Right kidney (tissue), 1 donor: ENCODE results near the gene LNPEP.
A peak's percentile ranks its signal among the peaks of the same experiment; 100 is the strongest.

ENCODE experiments used
- DNase-seq: peaks from one replicate; pipeline ENCODE4 v3.0.0-alpha.2; 2016

The LNPEP gene

GRCh38 chr5:96957254-96958049 is 21.6 kb downstream of the LNPEP start:
- DNase-seq: no peak

DNA sequence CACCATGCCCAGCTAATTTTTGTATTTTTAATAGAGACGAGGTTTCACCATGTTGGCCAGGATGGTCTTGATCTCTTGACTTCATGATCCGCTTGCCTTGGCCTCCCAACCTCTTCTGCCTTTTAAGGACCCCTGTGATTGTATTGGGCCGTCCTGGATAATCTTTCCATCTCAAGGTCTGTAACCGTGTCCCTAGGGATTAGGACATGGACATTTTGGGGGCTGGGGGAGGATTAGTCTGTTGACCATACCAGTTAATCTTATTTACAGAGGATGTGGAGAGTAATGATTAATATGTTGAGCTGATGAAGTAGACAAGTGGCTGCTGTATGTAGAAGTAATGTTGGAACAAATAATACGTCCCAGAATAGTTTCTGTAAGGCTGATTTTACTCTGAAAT is 23.1 kb downstream of the LNPEP start:
- no peak for DNase-seq

DNA sequence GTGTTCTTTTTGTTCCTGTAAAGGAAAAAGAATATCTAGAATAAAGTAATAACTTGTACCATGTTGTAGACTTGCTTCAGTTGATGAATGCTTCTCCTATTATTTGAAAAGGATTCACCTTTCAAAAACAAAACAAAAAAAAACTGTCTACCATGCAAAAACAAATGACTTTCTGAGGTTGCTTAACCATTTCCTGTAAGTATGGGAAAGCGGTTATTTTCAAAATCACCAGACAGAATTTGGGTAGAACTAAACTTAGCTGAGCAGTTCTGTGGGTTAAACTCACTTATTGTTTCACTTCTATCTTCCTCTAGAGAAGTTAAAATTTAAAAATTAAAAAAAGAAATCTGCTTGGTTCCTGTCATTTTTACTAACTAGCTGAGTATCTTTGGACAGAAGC is 25.2 kb downstream of the LNPEP start:
- DNase-seq: no peak

DNA sequence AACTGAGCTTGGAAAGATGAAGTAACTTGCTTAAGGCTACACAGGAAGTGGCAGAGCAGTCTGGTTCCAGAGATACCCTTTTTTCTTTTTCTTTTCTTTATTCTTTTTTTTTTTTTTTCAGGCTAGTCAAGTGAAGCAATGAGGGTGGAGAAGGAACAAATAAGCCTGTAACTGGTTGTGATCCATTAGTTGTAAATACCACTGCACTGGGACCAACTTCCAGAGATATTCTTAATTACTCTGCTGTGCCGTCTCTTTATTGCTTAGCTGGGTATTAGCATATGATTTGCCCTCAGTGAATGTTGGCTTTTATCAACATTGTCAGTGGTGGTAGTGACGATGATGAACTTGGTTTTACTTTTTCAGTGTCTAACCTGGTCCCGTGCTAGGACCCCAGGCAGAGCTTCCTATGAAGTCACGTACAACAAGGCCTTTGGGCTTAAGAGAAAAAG is 26.7 kb downstream of the LNPEP start:
- DNase-seq: no peak

DNA sequence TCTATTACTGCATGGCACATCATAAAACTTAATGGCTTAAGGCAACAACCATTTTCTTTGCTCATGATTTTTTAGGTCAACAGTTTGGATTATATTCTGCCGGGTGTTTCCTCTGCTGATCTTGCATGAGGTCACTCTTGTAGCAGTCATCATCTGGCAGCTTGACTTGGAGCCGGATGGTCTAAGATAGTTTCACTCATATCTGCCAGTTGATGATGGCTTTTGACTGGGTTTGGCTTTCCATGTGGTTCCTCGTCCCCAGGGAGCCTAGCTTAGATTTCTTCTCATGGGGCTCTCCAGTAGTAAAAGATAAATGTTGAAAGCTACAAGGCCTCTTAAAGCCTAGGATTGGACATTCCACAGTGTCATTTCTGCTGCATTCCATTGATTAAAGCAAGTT is 27.4 kb downstream of the LNPEP start:
- no peak for DNase-seq

- no peak for DNase-seq
Measured at GRCh38 chr5:96966801-96967200, 30.9 kb downstream of the LNPEP start.

- DNase-seq: no peak
Measured at GRCh38 chr5:96967400-96967799, 31.5 kb downstream of the LNPEP start.

GRCh38 chr5:96968074-96968473 is 32.2 kb downstream of the LNPEP start:
- no peak for DNase-seq

GRCh38 chr5:96968614-96969013 is 32.7 kb downstream of the LNPEP start:
- DNase-seq: no peak

GRCh38 chr5:96969366-96969765 is 33.5 kb downstream of the LNPEP start:
- no peak for DNase-seq

DNA sequence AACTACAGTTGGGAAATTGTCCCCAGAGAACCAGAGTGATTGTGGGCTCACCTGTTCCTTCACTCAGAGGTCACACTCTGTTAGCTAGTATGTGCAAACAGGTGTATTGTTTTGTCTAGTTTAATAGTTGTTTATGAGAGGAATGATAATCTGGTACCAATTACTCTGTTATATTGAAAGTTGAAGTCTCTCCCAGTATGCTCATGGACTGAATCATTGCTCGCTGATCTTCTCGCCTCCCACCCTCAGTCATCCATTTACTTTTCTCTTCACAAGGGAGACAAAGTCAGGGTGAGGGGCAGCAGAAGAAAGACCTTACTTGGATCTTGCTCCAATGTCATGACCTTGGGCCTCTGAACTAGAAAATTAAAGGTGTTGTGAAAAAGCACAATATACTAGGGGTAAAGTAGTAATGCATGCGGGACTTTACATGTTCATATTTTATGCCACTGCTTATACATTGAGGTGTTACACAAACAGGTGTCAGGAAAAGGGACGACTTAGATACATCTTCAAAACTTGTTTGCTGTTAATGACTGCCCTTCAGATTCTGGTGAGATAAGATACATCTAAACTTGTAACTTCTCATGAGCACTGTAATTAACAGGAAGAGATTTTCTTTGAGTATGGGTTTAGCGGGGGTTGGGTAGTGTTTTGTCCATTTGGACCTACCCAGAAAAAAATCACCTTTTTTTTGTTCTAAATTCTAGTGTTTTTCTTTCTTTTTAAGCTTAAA is 36.9 kb downstream of the LNPEP start:
- DNase-seq: no peak

- DNase-seq: no peak
Measured at GRCh38 chr5:96973532-96974401, 37.9 kb downstream of the LNPEP start.

DNA sequence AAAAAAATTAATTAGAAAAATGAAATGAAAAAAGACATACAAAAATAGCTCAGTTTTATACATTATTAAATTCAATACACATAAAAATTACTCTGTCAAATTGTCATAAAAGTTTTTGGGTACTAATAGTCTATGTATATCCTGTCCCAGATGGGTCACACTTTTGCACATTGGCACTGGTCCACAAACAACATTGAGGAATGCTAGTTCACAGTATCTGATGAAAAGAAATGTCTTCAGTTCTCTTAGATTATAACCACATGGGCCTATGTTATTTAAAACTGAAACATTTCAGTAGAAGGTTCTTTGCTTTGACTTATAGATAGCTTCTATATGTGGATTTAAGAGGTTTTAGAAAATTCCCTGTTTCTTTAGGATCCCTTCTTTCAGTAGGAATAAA is 39.8 kb downstream of the LNPEP start:
- DNase-seq: no peak

DNA sequence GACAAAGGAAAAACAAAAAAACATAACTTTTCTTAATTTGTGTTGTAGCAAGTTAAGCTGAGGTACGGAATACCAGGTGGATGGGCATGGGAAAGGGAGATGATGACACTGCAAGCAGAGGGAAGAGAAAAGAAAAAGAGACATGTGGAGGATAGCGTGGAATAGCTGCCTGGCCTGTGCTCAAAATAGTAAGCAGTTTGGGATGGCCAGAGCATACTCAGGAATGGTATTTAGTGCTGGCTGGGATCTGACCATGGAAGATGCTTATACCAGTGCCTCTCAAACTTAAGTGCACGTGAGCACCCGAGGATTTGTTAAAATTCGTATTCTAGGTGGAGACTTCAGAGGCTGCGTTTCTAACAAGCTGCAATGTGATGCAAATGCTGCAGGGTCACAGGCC is 41.3 kb downstream of the LNPEP start:
- no peak for DNase-seq

DNA sequence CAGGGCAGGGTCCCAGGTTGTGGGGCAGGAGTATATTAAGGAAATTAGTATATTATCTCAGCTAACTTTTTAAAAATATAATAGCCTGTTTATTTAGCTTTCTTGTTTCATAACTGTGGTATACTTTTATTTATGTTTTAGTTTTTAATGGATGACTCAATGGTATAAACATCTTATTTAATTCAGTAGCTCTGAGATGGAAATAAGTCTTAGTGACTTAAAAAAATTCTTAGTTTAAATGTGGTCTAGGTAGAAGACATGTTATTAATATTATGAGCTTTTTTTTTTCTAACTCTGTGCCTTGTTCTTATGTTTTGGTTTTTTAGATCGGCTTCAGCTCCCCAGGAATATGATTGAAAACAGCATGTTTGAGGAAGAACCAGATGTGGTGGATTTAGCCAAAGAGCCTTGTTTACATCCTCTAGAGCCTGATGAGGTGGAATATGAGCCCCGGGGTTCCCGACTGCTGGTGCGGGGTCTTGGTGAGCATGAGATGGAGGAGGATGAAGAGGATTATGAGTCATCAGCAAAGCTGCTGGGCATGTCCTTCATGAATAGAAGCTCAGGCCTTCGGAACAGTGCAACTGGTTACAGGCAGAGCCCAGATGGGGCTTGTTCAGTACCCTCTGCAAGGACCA is 43.1 kb downstream of the LNPEP start:
- DNase-seq: no peak

- DNase-seq: peak; percentile 32
Measured at GRCh38 chr5:96984506-96985192, 48.8 kb downstream of the LNPEP start.

GRCh38 chr5:96986450-96986849 is 50.6 kb downstream of the LNPEP start:
- no peak for DNase-seq

DNA sequence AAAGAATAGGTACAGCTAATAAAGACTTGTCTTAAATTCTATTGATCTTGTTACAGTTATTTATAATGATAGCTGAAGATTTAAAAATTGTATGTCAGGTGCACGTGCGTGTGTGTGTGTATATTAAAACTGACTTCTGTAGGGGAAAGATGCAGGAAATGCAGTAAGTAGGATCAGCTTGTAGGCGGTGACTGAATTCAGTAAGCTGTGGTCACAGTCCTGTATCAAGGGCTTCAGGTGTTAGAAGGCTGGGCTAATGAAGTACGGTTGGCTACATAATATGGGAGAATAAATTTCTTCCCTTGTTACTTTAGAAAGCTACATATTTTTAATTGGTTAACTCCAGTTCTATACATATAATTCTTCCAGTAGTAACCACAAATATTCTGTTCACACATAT is 54.2 kb downstream of the LNPEP start:
- DNase-seq: no peak

DNA sequence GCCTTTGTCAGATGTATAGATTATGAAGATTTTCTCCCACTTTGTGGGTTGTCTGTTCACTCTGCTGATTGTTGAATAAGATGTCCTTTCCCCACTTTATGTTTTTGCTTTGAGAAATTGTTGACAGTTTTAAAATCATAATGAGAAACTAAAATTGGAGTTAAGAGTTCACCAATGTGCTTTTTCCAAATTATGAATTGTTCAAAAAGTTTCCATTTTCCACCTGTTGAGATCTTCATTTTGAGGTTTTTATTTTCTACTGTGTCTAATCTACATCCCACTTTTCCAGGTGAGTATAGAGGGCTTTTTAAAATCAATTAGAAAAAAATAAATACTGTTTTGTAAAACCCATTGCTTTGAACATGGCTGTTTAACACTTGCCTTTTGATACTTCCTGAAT is 55.8 kb downstream of the LNPEP start:
- no peak for DNase-seq

- DNase-seq: no peak
Measured at GRCh38 chr5:96993760-96994159, 57.9 kb downstream of the LNPEP start.

DNA sequence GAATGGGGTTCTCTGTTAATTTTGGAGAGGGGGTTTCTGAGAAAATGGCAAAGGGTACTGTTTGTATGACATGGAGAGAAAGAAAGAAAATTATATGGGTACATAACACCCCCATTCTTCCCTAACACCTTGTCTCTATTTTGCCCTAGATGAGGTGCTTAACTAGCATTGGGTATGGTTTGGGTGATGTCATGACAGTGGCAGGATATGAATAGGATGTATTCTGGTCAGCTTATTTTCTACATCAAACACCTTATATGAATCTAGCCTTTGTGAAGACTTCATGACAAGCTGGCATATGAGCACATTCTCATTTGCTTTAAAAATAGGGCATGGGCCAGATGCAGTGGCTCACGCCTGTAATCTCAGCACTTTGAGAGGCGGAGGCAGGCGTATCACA is 58.6 kb downstream of the LNPEP start:
- DNase-seq: no peak

GRCh38 chr5:96995419-96995818 is 59.5 kb downstream of the LNPEP start:
- no peak for DNase-seq
